ENCODE results near the gene TTC9C. TPM values are rescaled to one million over a fixed set of nuclear protein-coding genes. Genes with fewer than 3 reads are reported as not detected.

TTC9C gene
- total and polyA plus RNA-seq, 2 of the 13 experiments (the other 11 are each of a cell fraction or from before 2014, with no cell fraction given): 28.0 to 36.4 TPM

DNA sequence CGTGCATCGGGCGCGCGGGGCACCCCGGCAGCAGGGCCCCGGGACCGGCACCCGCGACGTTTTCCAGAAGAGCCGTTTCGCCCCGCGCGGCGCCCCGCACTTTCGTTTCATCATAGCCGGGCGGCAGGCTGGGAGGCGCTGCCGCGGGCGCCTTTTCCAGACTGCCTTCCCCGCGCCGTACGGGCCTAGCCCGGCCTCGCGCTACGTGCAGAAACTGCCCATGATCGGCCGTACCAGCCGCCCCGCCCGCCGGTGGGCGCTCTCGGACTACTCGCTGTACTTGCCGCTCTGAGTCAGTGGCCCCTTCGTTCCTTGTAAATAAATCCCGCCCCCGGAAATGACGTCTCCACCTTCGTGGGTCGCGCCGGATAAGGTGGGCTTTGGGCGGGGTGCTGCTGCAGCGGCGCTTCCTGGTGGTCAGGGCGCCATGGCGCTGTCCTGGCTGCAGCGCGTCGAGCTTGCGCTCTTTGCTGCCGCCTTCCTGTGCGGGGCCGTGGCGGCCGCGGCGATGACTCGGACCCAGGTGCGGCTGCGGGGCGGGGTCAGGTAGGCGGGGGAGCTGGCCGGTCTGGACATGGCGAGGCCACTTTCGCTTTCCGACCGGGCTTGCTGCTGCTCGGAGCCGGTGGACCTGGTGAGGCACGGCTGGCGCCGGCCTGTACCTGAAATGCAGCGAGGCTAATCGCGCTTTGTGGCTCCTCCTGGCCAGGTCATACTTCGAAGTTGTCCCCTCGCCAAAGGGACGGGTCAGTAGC, 58.9 kb downstream of the TTC9C start, which contains the start of gene TMEM179B (continued):
- TF ChIP-seq ZBTB3 (CRISPR knock-in tag; IDR thresholded peaks at IDR 0.05; ENCODE audit: borderline replicate concordance, low read depth) (peak; percentile 78; the same call in 1 of the 2 replicates), ARID2 (CRISPR knock-in tag; IDR thresholded peaks at IDR 0.05; ENCODE audit: borderline replicate concordance) (peak; percentile 97), GATAD1 (CRISPR knock-in tag; IDR thresholded peaks at IDR 0.05) (peak; percentile 92), AGO2 (optimal IDR thresholded peaks at IDR 0.05; ENCODE audit: low read depth, low read length) (peak; percentile 100), ZNF883 (CRISPR knock-in tag; IDR thresholded peaks at IDR 0.05; ENCODE audit: not compliant biosample characterization) (peak; percentile 86), STAG1 (CRISPR knock-in tag; IDR thresholded peaks at IDR 0.05) (peak; percentile 57), ZNF530 (CRISPR knock-in tag; IDR thresholded peaks at IDR 0.05; ENCODE audit: low read depth) (no peak), IKZF1 (IDR thresholded peaks at IDR 0.05) (no peak), ZSCAN25 (CRISPR knock-in tag; IDR thresholded peaks at IDR 0.05) (no peak), ZNF3 (CRISPR knock-in tag; IDR thresholded peaks at IDR 0.05) (no peak), ZMYM3 (CRISPR knock-in tag; IDR thresholded peaks at IDR 0.05) (no peak; the same call in 1 of the 2 replicates), TSC22D2 (CRISPR knock-in tag; IDR thresholded peaks at IDR 0.05; ENCODE audit: borderline replicate concordance) (peak; percentile 84; the same call in 1 of the 2 replicates), ATRX (CRISPR knock-in tag; IDR thresholded peaks at IDR 0.05; ENCODE audit: borderline replicate concordance) (no peak), FOXC1 (CRISPR knock-in tag; IDR thresholded peaks at IDR 0.05; ENCODE audit: borderline replicate concordance) (peak; percentile 74)
- TF ChIP-seq, protein P1, sequence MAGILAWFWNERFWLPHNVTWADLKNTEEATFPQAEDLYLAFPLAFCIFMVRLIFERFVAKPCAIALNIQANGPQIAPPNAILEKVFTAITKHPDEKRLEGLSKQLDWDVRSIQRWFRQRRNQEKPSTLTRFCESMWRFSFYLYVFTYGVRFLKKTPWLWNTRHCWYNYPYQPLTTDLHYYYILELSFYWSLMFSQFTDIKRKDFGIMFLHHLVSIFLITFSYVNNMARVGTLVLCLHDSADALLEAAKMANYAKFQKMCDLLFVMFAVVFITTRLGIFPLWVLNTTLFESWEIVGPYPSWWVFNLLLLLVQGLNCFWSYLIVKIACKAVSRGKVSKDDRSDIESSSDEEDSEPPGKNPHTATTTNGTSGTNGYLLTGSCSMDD (CRISPR knock-in tag; IDR thresholded peaks at IDR 0.05): no peak
- TF ChIP-seq, protein P2, sequence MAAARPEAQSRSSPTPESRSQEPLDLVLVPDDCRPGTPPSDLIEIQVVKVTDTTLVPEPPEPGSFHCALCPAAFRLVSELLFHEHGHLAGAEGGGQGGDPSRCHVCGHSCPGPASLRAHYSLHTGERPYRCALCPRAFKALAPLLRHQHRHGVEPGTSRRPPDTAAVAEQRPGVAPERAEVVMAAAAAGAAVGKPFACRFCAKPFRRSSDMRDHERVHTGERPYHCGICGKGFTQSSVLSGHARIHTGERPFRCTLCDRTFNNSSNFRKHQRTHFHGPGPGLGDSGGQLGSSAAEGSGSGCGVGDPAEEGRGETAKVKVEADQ (CRISPR knock-in tag; IDR thresholded peaks at IDR 0.05; ENCODE audit: borderline replicate concordance): no peak
- TF ChIP-seq, protein P3, sequence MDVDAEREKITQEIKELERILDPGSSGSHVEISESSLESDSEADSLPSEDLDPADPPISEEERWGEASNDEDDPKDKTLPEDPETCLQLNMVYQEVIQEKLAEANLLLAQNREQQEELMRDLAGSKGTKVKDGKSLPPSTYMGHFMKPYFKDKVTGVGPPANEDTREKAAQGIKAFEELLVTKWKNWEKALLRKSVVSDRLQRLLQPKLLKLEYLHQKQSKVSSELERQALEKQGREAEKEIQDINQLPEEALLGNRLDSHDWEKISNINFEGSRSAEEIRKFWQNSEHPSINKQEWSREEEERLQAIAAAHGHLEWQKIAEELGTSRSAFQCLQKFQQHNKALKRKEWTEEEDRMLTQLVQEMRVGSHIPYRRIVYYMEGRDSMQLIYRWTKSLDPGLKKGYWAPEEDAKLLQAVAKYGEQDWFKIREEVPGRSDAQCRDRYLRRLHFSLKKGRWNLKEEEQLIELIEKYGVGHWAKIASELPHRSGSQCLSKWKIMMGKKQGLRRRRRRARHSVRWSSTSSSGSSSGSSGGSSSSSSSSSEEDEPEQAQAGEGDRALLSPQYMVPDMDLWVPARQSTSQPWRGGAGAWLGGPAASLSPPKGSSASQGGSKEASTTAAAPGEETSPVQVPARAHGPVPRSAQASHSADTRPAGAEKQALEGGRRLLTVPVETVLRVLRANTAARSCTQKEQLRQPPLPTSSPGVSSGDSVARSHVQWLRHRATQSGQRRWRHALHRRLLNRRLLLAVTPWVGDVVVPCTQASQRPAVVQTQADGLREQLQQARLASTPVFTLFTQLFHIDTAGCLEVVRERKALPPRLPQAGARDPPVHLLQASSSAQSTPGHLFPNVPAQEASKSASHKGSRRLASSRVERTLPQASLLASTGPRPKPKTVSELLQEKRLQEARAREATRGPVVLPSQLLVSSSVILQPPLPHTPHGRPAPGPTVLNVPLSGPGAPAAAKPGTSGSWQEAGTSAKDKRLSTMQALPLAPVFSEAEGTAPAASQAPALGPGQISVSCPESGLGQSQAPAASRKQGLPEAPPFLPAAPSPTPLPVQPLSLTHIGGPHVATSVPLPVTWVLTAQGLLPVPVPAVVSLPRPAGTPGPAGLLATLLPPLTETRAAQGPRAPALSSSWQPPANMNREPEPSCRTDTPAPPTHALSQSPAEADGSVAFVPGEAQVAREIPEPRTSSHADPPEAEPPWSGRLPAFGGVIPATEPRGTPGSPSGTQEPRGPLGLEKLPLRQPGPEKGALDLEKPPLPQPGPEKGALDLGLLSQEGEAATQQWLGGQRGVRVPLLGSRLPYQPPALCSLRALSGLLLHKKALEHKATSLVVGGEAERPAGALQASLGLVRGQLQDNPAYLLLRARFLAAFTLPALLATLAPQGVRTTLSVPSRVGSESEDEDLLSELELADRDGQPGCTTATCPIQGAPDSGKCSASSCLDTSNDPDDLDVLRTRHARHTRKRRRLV (CRISPR knock-in tag; IDR thresholded peaks at IDR 0.05): no peak; the same call in 1 of the 2 replicates
- TF ChIP-seq, protein P4, sequence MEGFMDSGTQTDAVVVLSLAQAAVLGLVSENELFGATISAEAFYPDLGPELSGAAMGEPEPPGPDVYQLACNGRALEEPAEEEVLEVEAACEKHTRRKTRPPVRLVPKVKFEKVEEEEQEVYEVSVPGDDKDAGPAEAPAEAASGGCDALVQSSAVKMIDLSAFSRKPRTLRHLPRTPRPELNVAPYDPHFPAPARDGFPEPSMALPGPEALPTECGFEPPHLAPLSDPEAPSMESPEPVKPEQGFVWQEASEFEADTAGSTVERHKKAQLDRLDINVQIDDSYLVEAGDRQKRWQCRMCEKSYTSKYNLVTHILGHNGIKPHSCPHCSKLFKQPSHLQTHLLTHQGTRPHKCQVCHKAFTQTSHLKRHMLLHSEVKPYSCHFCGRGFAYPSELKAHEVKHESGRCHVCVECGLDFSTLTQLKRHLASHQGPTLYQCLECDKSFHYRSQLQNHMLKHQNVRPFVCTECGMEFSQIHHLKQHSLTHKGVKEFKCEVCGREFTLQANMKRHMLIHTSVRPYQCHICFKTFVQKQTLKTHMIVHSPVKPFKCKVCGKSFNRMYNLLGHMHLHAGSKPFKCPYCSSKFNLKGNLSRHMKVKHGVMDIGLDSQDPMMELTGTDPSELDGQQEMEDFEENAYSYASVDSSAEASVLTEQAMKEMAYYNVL (CRISPR knock-in tag; IDR thresholded peaks at IDR 0.05; ENCODE audit: borderline replicate concordance): no peak
- TF ChIP-seq, protein P5, sequence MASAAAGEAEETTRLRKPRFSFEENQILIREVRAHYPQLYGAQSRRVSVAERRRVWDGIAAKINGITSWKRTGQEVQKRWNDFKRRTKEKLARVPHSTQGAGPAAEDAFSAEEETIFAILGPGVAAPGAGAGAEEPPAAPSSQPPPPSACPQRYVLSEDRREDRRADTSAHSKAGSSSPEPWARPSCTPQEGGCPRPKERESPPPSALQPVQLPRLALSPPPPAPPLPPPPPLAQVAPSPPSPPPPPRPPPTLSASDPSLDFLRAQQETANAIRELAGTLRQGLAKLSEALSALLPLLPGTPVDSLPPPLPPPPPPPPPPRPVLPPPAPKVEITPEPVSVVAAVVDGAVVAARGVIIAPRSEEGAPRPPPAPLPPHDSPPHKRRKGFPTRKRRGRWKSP (CRISPR knock-in tag; IDR thresholded peaks at IDR 0.05): peak; percentile 94
